Uterus (tissue), 4 donors: ENCODE measurements around the gene GYS1. TPM values are rescaled to one million over a fixed set of nuclear protein-coding genes. Genes with fewer than 3 reads are reported as not detected.
"Not testable (repeated sequence)": the region's sequence is repeated elsewhere in the genome, so short reads cannot be mapped to it uniquely, and the experiment has no call there.

ENCODE experiments used
- DNase-seq, 2 donors: peaks; one replicate each; pipeline ENCODE4 v3.0.0-alpha.2; 2019 to 2020
- H3K27ac ChIP-seq, 2 donors: fragments of 200-600 bp; sonication (generic); 1 replicate in 1 of 2; 2 replicates in 1 of 2; pipeline ENCODE4 v1.5.1; 2016 to 2018
- H3K27me3 ChIP-seq, 2 donors: fragments of 200-600 bp; sonication (generic); one replicate each; pipeline ENCODE4 v1.5.1; 2018 to 2019; ENCODE audit warnings: control low read depth in 1 of 2
- H3K36me3 ChIP-seq, 2 donors: fragments of 200-600 bp; sonication (generic); one replicate each; pipeline ENCODE4 v1.5.1; 2019; ENCODE audit warnings: control low read depth in 1 of 2
- H3K4me1 ChIP-seq, 2 donors: fragments of 200-600 bp; sonication (generic); one replicate each; pipeline ENCODE4 v1.5.1; 2018 to 2019; ENCODE audit warnings: control low read depth in 1 of 2
- H3K4me3 ChIP-seq, 2 donors: fragments of 200-600 bp; sonication (generic); 1 replicate in 1 of 2; 2 replicates in 1 of 2; pipeline ENCODE4 v1.5.1; 2018 to 2019; ENCODE audit warnings: mild to moderate bottlenecking in 1 of 2
- H3K9me3 ChIP-seq, 2 donors: fragments of 200-600 bp; sonication (generic); one replicate each; pipeline ENCODE4 v1.5.1; 2019; ENCODE audit warnings: control low read depth in 1 of 2
- POLR2A ChIP-seq, 2 donors: fragments of 450-650 bp; IDR thresholded peaks; one replicate each; pipeline ENCODE4 v1.6.1; 2016; ENCODE audit warnings: antibody characterized with exemption in 2 of 2, mild to moderate bottlenecking in 1 of 2, moderate library complexity in 1 of 2
- intact Hi-C: fragments of 100-400 bp; cut with DNase I; formaldehyde crosslinking; loops from one replicate; pipeline ENCODE4 v1.15.1; 2023; ENCODE audit warnings: low total_unique reads
- microRNA-seq: library from miRNA; unstranded; fragments of <30 nt; microRNA quantifications from one replicate; pipeline ENCODE4, GENCODE V29; 2016; ENCODE audit warnings: borderline microRNAs expressed, borderline replicate concordance
- small RNA-seq: library from RNA; depleted of rRNA; stranded (forward); fragments of <200 nt; gene quantifications from one replicate; pipeline ENCODE3, GENCODE V24; 2016
- total RNA-seq, 4 donors: library from RNA; depleted of rRNA in 3 of 4; stranded (reverse); fragments of >200 nt in 3 of 4; gene quantifications; one replicate each; pipeline versions ENCODE4 v1.1.0 to v1.2.4, GENCODE V29; 2014 to 2023
- TF ChIP-seq, protein P1 (sequence below), 4 experiments: fragments of 200-600 bp in 2 of 4; fragments of 450-650 bp in 2 of 4; sonication (generic) in 2 of 4; IDR thresholded peaks; one replicate each; pipeline ENCODE4 v1.5.1; 2016 to 2019; ENCODE audit warnings: antibody characterized with exemption in 4 of 4, mild to moderate bottlenecking in 2 of 4, moderate library complexity in 1 of 4
- donor health status: DM: yes; HTN: yes; CAD: no.

The GYS1 gene
- total RNA-seq, 4 donors from 2014 or later, result 4.9 to 39.8 (median 16.6) TPM

GRCh38 chr19:48922548-48923490, 70.3 kb downstream of the GYS1 start:
- no peak for DNase-seq
- Histone ChIP-seq H3K9me3 (no peaks in the 10 kb centered on the region), H3K4me1 (no peaks in the 10 kb centered on the region), H3K27me3 (no peaks in the 10 kb centered on the region), H3K4me3 (no peak overlapping the region), H3K36me3 (no peaks in the 10 kb centered on the region), H3K27ac (no peak overlapping the region)
- intact Hi-C loops, result no loop called here
- TF ChIP-seq POLR2A (IDR thresholded peaks at IDR 0.05), result no peak
- TF ChIP-seq, protein P1, sequence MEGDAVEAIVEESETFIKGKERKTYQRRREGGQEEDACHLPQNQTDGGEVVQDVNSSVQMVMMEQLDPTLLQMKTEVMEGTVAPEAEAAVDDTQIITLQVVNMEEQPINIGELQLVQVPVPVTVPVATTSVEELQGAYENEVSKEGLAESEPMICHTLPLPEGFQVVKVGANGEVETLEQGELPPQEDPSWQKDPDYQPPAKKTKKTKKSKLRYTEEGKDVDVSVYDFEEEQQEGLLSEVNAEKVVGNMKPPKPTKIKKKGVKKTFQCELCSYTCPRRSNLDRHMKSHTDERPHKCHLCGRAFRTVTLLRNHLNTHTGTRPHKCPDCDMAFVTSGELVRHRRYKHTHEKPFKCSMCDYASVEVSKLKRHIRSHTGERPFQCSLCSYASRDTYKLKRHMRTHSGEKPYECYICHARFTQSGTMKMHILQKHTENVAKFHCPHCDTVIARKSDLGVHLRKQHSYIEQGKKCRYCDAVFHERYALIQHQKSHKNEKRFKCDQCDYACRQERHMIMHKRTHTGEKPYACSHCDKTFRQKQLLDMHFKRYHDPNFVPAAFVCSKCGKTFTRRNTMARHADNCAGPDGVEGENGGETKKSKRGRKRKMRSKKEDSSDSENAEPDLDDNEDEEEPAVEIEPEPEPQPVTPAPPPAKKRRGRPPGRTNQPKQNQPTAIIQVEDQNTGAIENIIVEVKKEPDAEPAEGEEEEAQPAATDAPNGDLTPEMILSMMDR (IDR thresholded peaks at IDR 0.05), result no peak

DNA sequence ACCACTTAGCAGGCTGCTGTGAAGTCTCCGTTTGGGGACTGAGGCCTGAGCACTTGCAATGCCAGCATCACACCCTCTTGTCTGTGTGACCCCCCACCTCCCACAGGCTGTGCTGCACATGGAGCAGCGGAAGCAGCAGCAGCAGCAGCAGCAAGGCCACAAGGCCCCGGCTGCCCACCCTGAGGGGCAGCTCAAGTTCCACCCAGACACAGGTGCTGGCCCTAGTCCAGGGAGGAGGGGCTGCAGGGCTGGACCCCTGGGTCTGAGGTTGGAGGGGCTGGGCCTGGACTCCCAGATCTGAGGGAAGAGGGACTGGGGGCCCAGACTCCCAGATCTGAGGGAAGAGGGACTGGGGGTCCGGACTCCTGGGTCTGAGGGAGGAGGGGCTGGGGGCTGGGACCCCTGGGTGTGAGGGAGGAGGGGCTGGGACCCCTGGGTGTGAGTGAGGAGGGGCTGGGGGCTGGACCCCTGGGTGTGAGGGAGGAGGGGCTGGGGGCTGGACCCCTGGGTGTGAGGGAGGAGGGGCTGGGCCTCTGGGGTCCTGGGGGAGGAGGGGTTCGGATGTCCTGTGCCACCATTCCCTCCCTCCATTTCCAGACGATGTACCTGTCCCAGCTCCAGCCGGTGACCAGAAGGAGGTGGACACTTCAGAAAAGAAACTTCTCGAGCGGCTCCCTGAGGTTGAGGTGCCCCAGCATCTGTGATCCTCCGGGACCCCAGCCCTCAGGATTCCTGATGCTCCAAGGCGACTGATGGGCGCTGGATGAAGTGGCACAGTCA, 71.2 kb downstream of the GYS1 start:
- Histone ChIP-seq H3K9me3 (no peaks in the 10 kb centered on the region), H3K27me3 (no peaks in the 10 kb centered on the region), H3K4me3 (no peak overlapping the region), H3K4me1 (no peaks in the 10 kb centered on the region), H3K36me3 (no peaks in the 10 kb centered on the region), H3K27ac (no peak overlapping the region)
- intact Hi-C loops, result no loop called here
- TF ChIP-seq POLR2A (IDR thresholded peaks at IDR 0.05), result no peak
- TF ChIP-seq, protein P1 (IDR thresholded peaks at IDR 0.05), result no peak
- no peak for DNase-seq

GRCh38 chr19:48920949-48921348, 72.2 kb downstream of the GYS1 start:
- TF ChIP-seq, protein P1 (IDR thresholded peaks at IDR 0.05), result no peak
- no peak for TF ChIP-seq POLR2A (IDR thresholded peaks at IDR 0.05)
- Histone ChIP-seq H3K27me3 (no peaks in the 10 kb centered on the region), H3K27ac (no peak overlapping the region), H3K36me3 (no peaks in the 10 kb centered on the region), H3K9me3 (no peaks in the 10 kb centered on the region), H3K4me3 (no peak overlapping the region), H3K4me1 (no peaks in the 10 kb centered on the region)
- DNase-seq, result no peak
- intact Hi-C loops, result no loop called here

GRCh38 chr19:48919271-48919670, 73.8 kb downstream of the GYS1 start:
- H3K4me3 ChIP-seq, H3K27me3 ChIP-seq, H3K9me3 ChIP-seq, H3K27ac ChIP-seq, H3K4me1 ChIP-seq, DNase-seq, H3K36me3 ChIP-seq, intact Hi-C loops: not testable (repeated sequence)

DNA sequence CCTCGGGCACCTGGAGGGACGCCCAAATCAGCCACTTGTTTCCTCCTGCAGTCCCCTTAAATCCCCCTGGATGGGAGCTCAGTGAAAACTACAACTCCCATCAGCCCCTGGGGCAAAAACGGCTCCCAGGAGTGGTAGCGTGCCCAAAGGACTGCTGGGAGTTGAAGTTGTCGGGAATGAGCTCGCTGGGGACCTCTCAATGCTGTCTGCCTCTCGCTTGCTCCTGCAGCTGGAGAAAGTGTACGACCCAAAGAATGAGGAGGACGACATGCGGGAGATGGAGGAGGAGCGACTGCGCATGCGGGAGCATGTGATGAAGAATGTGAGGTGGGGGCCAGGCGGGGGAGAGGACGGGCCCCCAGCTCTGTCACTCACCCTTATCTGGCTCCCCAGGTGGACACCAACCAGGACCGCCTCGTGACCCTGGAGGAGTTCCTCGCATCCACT, 74.3 kb downstream of the GYS1 start:
- Histone ChIP-seq H3K36me3 (no peaks in the 10 kb centered on the region), H3K4me3 (no peak overlapping the region), H3K9me3 (no peaks in the 10 kb centered on the region), H3K27me3 (no peaks in the 10 kb centered on the region), H3K27ac (no peak overlapping the region), H3K4me1 (no peaks in the 10 kb centered on the region)
- TF ChIP-seq, protein P1 (IDR thresholded peaks at IDR 0.05), result no peak
- no peak for TF ChIP-seq POLR2A (IDR thresholded peaks at IDR 0.05)
- no peak for DNase-seq
- intact Hi-C loops, result no loop called here

Small RNA genes within 50 kb of the gene (microRNA-seq; reads per million reads assigned to microRNA genes)
- not detected for gene MIR6798

Small RNA genes within 50 kb of the gene (small RNA-seq; reads per million reads assigned to genes)
- gene AC026803.1 (not detected), gene MIR6798 (not detected)

Other genes with a start within 250 kb of the GYS1 start
- gene IZUMO1, start 246.4 kb downstream of the GYS1 start, total RNA-seq, result 1 to 10 TPM in 1 of 4 donors, under 1 TPM in 1, not detected in 2; under 0.01 to 2.3 TPM
- 10 to 100 TPM in 1 of 4 donors, 1 to 10 TPM in 3; 1.5 to 17.7 (median 4.4) TPM for gene FUT1, start 240.7 kb downstream of the GYS1 start, total RNA-seq
- gene FGF21, start 237.8 kb downstream of the GYS1 start, total RNA-seq, result not detected
- 10 to 100 TPM in 3 of 4 donors, 1 to 10 TPM in 1; 9.2 to 54.3 (median 24.6) TPM for gene BCAT2, start 182.3 kb downstream of the GYS1 start, total RNA-seq
- 10 to 100 TPM in 1 of 4 donors, 1 to 10 TPM in 3; 5.6 to 31.9 (median 8.7) TPM for gene HSD17B14, start 156.8 kb downstream of the GYS1 start, total RNA-seq
- 10 to 100 TPM in 2 of 4 donors, 1 to 10 TPM in 2; 1.3 to 60.4 (median 10.4) TPM for gene PLEKHA4, start 124.7 kb downstream of the GYS1 start, total RNA-seq
- 10 to 100 TPM; 28.6 to 53.0 (median 30.9) TPM for gene PPP1R15A, start 120.9 kb downstream of the GYS1 start, total RNA-seq
- under 1 TPM in 2 of 4 donors, not detected in 2; 0.14 to 0.70 TPM for gene TULP2, start 94.6 kb downstream of the GYS1 start, total RNA-seq
- gene NUCB1, start 93.0 kb downstream of the GYS1 start, total RNA-seq, result 100 to 1,000 TPM in 3 of 4 donors, 10 to 100 TPM in 1; 98.5 to 211 (median 173) TPM
- gene DHDH, start 59.6 kb downstream of the GYS1 start, total RNA-seq, result under 1 TPM in 2 of 4 donors, not detected in 2; 0.41 to 0.95 TPM
- gene BAX, start 38.4 kb downstream of the GYS1 start, total RNA-seq, result 10 to 100 TPM; 16.5 to 84.5 (median 39.5) TPM
- gene FTL, start 28.0 kb downstream of the GYS1 start, total RNA-seq, result 1,000 to 10,000 TPM in 3 of 4 donors, 100 to 1,000 TPM in 1; 472 to 2,968 (median 1,570) TPM
- 100 to 1,000 TPM in 1 of 4 donors, 10 to 100 TPM in 3; 51.9 to 109 (median 77.7) TPM for gene RUVBL2, start 578 bp upstream of the GYS1 start, total RNA-seq
- gene LHB, start 23.8 kb upstream of the GYS1 start, total RNA-seq, result not detected
- gene CGB3, start 31.0 kb upstream of the GYS1 start, total RNA-seq, result not detected
- gene CGB2, start 38.6 kb upstream of the GYS1 start, total RNA-seq, result not detected
- not detected for gene CGB1, start 43.6 kb upstream of the GYS1 start, total RNA-seq
- gene CGB5, start 50.5 kb upstream of the GYS1 start, total RNA-seq, result not detected
- gene CGB8, start 55.8 kb upstream of the GYS1 start, total RNA-seq, result not detected
- gene CGB7, start 64.4 kb upstream of the GYS1 start, total RNA-seq, result not detected
- gene NTF4, start 71.5 kb upstream of the GYS1 start, total RNA-seq, result 1 to 10 TPM in 1 of 4 donors, under 1 TPM in 1, not detected in 2; 0.64 to 2.2 TPM
- gene KCNA7, start 79.4 kb upstream of the GYS1 start, total RNA-seq, result not detected
- gene SNRNP70, start 92.1 kb upstream of the GYS1 start, total RNA-seq, result 100 to 1,000 TPM; 196 to 462 (median 289) TPM
- gene LIN7B, start 121.1 kb upstream of the GYS1 start, total RNA-seq, result 10 to 100 TPM in 1 of 4 donors, 1 to 10 TPM in 2, not detected in 1; 5.1 to 15.2 (median 5.7) TPM
- not detected for gene C19orf73, start 125.8 kb upstream of the GYS1 start, total RNA-seq
- 1 to 10 TPM in 2 of 4 donors, under 1 TPM in 1, not detected in 1; 0.51 to 8.3 (median 7.4) TPM for gene PPFIA3, start 126.2 kb upstream of the GYS1 start, total RNA-seq
- 10 to 100 TPM in 1 of 4 donors, 1 to 10 TPM in 2, under 1 TPM in 1; 0.51 to 13.5 (median 6.6) TPM for gene HRC, start 162.1 kb upstream of the GYS1 start, total RNA-seq
- gene TRPM4, start 164.5 kb upstream of the GYS1 start, total RNA-seq, result 10 to 100 TPM in 3 of 4 donors, 1 to 10 TPM in 1; 9.7 to 28.7 (median 15.4) TPM